ENCODE results near the gene ANGEL1.
A peak's percentile ranks its signal among the peaks of the same experiment; 100 is the strongest.

Gene ANGEL1

GRCh38 chr14:76812422-76813383 is at the start of gene ANGEL1:
Gene ANGEL1, minus strand, starts transcription at chr14:76812882. Its CDS starts 55 bp downstream, at chr14:76812827.
- peak; percentile 89 for DNase-seq (ENCODE audit: low read depth)

- DNase-seq (ENCODE audit: low read depth): no peak
These were observed 49.0 kb upstream of the ANGEL1 start for GRCh38 chr14:76861574-76862255.

GRCh38 chr14:76856769-76857168 is 44.1 kb upstream of the ANGEL1 start:
- DNase-seq (ENCODE audit: low read depth): no peak

- no peak for DNase-seq (ENCODE audit: low read depth)
These were observed 42.4 kb upstream of the ANGEL1 start for GRCh38 chr14:76855066-76855465.

GRCh38 chr14:76848879-76849278 is 36.2 kb upstream of the ANGEL1 start:
- no peak for DNase-seq (ENCODE audit: low read depth)

GRCh38 chr14:76846331-76847047 is 33.8 kb upstream of the ANGEL1 start:
- no peak for DNase-seq (ENCODE audit: low read depth)

- DNase-seq (ENCODE audit: low read depth): no peak
These were observed 31.5 kb upstream of the ANGEL1 start for GRCh38 chr14:76844223-76844622.

- no peak for DNase-seq (ENCODE audit: low read depth)
These were observed 29.7 kb upstream of the ANGEL1 start for GRCh38 chr14:76842414-76842813.

- DNase-seq (ENCODE audit: low read depth): no peak
These were observed 24.8 kb upstream of the ANGEL1 start for GRCh38 chr14:76837524-76837923.

GRCh38 chr14:76836029-76836630 is 23.4 kb upstream of the ANGEL1 start:
- no peak for DNase-seq (ENCODE audit: low read depth)

GRCh38 chr14:76834241-76834661 is 21.6 kb upstream of the ANGEL1 start:
- no peak for DNase-seq (ENCODE audit: low read depth)

- DNase-seq (ENCODE audit: low read depth): no peak
These were observed 20.3 kb upstream of the ANGEL1 start for GRCh38 chr14:76833011-76833410.

- DNase-seq (ENCODE audit: low read depth): no peak
These were observed 19.9 kb upstream of the ANGEL1 start for GRCh38 chr14:76832503-76832988.

- no peak for DNase-seq (ENCODE audit: low read depth)
These were observed 17.9 kb upstream of the ANGEL1 start for GRCh38 chr14:76830556-76830955.

GRCh38 chr14:76829650-76830421 is 17.2 kb upstream of the ANGEL1 start:
- no peak for DNase-seq (ENCODE audit: low read depth)

- no peak for DNase-seq (ENCODE audit: low read depth)
These were observed 16.3 kb upstream of the ANGEL1 start for GRCh38 chr14:76829013-76829365.

- DNase-seq (ENCODE audit: low read depth): no peak
These were observed 15.8 kb upstream of the ANGEL1 start for GRCh38 chr14:76828339-76829012.

GRCh38 chr14:76827696-76828296 is 15.1 kb upstream of the ANGEL1 start:
- DNase-seq (ENCODE audit: low read depth): no peak

- DNase-seq (ENCODE audit: low read depth): no peak
These were observed 13.4 kb upstream of the ANGEL1 start, which contains the start of gene LRRC74A for GRCh38 chr14:76826122-76826521. Gene LRRC74A, plus strand, starts transcription at chr14:76826408. Its CDS starts 290 bp downstream, at chr14:76826698.

GRCh38 chr14:76820700-76821099 is 8.0 kb upstream of the ANGEL1 start:
- no peak for DNase-seq (ENCODE audit: low read depth)

Data from fibroblast of the conjunctiva (primary cell).